GM12878 (cell line): ENCODE data around the gene MAN2B1. TPM values are rescaled to one million over a fixed set of nuclear protein-coding genes. Genes with fewer than 3 reads are reported as not detected.
A peak's percentile ranks its signal among the peaks of the same experiment; 100 is the strongest.

ENCODE experiments used
- ATAC-seq: fragments of 200-7000 bp; cut with Tn5 transposase; 3 replicates; pipeline ENCODE4 v1.9.1; 2020; ENCODE audit warnings: mild to moderate bottlenecking, moderate library complexity
- BruUV-seq: library from RNA; stranded (reverse); fragments of 400-500 nt; replicated peaks from 2 replicates; lab custom pipeline; 2021; lab: Mats Ljungman, UMichigan
- CTCF ChIA-PET: fragments of 300-600 bp; sonication (Branson Sonifier 250); formaldehyde crosslinking; extraction: SDS; loops from one replicate; lab custom pipeline; 2021; ENCODE audit warnings: inconsistent platforms; lab: Yijun Ruan, JAX
- POLR2A ChIA-PET: fragments of 350-600 bp; formaldehyde crosslinking; extraction: SDS; loops from one replicate; lab custom pipeline; 2021; ENCODE audit warnings: inconsistent platforms; lab: Charles Lee
- RAD21 ChIA-PET: fragments of 300-600 bp; sonication (Branson Sonifier 250); formaldehyde crosslinking; loops from one replicate; lab custom pipeline; 2023; ENCODE audit warnings: antibody characterized with exemption; ENCODE audit not compliant: unreplicated experiment; lab: Charles Lee
- SMC1A ChIA-PET: fragments of 300-600 bp; sonication (Branson Sonifier 250); formaldehyde crosslinking; loops from one replicate; lab custom pipeline; 2023; ENCODE audit not compliant: unreplicated experiment, uncharacterized antibody; lab: Charles Lee
- DNase-seq: peaks from one replicate; pipeline ENCODE4 v3.0.0-alpha.2; 2011; ENCODE audit warnings: low read depth, low spot score
- FAIRE-seq: peaks from 3 replicates; lab custom pipeline; 2011; peaks lifted over from hg19 to GRCh38; lab: Jason Lieb, UNC
- H2AFZ ChIP-seq: 2 replicates; pipeline ENCODE4 v1.6.0; 2011; ENCODE audit warnings: low read depth, low read length, control low read depth; ENCODE audit not compliant: control insufficient read depth
- H3K27ac ChIP-seq: 2 replicates; pipeline ENCODE4 v1.5.1; 2011; ENCODE audit warnings: control low read depth; ENCODE audit not compliant: control insufficient read depth, insufficient read depth
- H3K27me3 ChIP-seq, 2 experiments: replicated peaks in 1 of 2; 2 replicates each; pipeline versions ENCODE4 v1.6.0 to v1.6.1; 2011; ENCODE audit warnings: low read length in 1 of 2; ENCODE audit not compliant: control insufficient read depth in 2 of 2, insufficient read depth in 2 of 2
- H3K36me3 ChIP-seq, 2 experiments: 2 replicates each; pipeline ENCODE4 v1.5.1; 2011; ENCODE audit warnings: low read length in 1 of 2; ENCODE audit not compliant: control insufficient read depth in 2 of 2, insufficient read depth in 2 of 2
- H3K4me1 ChIP-seq: 2 replicates; pipeline ENCODE4 v1.6.1; 2011; ENCODE audit warnings: mild to moderate bottlenecking, low read length, moderate library complexity, mixed read lengths; ENCODE audit not compliant: control insufficient read depth, insufficient read depth
- H3K4me2 ChIP-seq: 2 replicates; pipeline ENCODE4 v1.6.0; 2011; ENCODE audit warnings: control low read depth; ENCODE audit not compliant: control insufficient read depth, insufficient read depth
- H3K4me3 ChIP-seq: fragments of 200-600 bp; sonication (generic); 2 replicates; pipeline ENCODE4 v1.5.1; 2016
- H3K79me2 ChIP-seq: 2 replicates; pipeline ENCODE4 v1.6.0; 2011; ENCODE audit warnings: low read length; ENCODE audit not compliant: control insufficient read depth, insufficient read depth
- H3K9ac ChIP-seq: 2 replicates; pipeline ENCODE4 v1.8.0; 2011; ENCODE audit warnings: low read length, control low read depth, mixed read lengths; ENCODE audit not compliant: control insufficient read depth, insufficient read depth
- H3K9me3 ChIP-seq: replicated peaks from 3 replicates; pipeline ENCODE4 v1.5.1; 2011; ENCODE audit warnings: mild to moderate bottlenecking, low read length; ENCODE audit not compliant: control insufficient read depth, insufficient read depth
- H4K20me1 ChIP-seq: 2 replicates; pipeline ENCODE4 v1.6.0; 2011; ENCODE audit not compliant: control insufficient read depth, insufficient read depth
- CBFB ChIP-seq: IDR thresholded peaks from 2 replicates; pipeline ENCODE4 v1.6.1; 2016; ENCODE audit warnings: antibody characterized with exemption, low read depth
- MLLT1 ChIP-seq: fragments of 450-650 bp; IDR thresholded peaks from 2 replicates; pipeline ENCODE4 v1.6.1; 2016; ENCODE audit warnings: mild to moderate bottlenecking
- MTA3 ChIP-seq: IDR thresholded peaks from 2 replicates; pipeline ENCODE4 v1.6.1; 2012; ENCODE audit warnings: low read length, inconsistent platforms, borderline replicate concordance
- PKNOX1 ChIP-seq: fragments of 450-650 bp; IDR thresholded peaks from 2 replicates; pipeline ENCODE4 v1.6.1; 2016; ENCODE audit warnings: mild to moderate bottlenecking
- POLR2AphosphoS2 ChIP-seq: IDR thresholded peaks from 2 replicates; pipeline ENCODE4 v1.6.1; 2011; ENCODE audit warnings: low read depth, mild to moderate bottlenecking, low read length, improper control_type of control experiment, moderate library complexity
- USF1 ChIP-seq: IDR thresholded peaks from 2 replicates; pipeline ENCODE4 v1.6.1; 2011; ENCODE audit warnings: borderline replicate concordance, low read depth, mild to moderate bottlenecking, moderate library complexity, mixed read lengths, low read length; ENCODE audit not compliant: insufficient read depth; ENCODE audit errors: extremely low read length
- WGBS: methylation state at CpG from one replicate; pipeline ENCODE4 v1.1.6; 2016; ENCODE audit warnings: low lambda C conversion rate; ENCODE audit not compliant: insufficient replicate concordance, insufficient coverage; ENCODE audit errors: missing lambda C conversion rate; 5-methylcytosine and 5-hydroxymethylcytosine counted together
- in situ Hi-C: fragments of 300-500 bp; cut with MboI; formaldehyde crosslinking; loops from 9 replicates; pipeline ENCODE4 v1.14.3; 2018; ENCODE audit warnings: mixed read lengths
- intact Hi-C: fragments of 100-400 bp; cut with micrococcal nuclease; formaldehyde crosslinking; loops from one replicate; pipeline ENCODE4 v1.14.2; 2022; ENCODE audit not compliant: unreplicated experiment
- polyA plus RNA-seq, 11 experiments: library from polyadenylated mRNA; depleted of rRNA in 4 of 11; unstranded in 6 of 11; stranded (reverse) in 5 of 11; fragments of >200 nt; fragmentation: Nextera tagmentation in 4 of 11; fragmentation: Illumina TruSeq in 1 of 11; extraction: Ambion mirVana in 4 of 11; extraction: Trizol in 1 of 11; gene quantifications; 1 replicate in 1 of 11; 2 replicates in 10 of 11; pipeline versions ENCODE4 v1.2.1 to v1.2.3, GENCODE V29; 2011 to 2016; ENCODE audit warnings: inconsistent platforms in 2 of 11, missing spikeins in 2 of 11, low read depth in 1 of 11
- total RNA-seq, 4 experiments: library from RNA; depleted of rRNA in 3 of 4; stranded (reverse); fragments of >200 nt in 3 of 4; fragmentation: Illumina TruSeq in 1 of 4; extraction: Trizol in 1 of 4; gene quantifications; 2 replicates each; pipeline versions ENCODE4 v1.2.1 to v1.2.3, GENCODE V29; 2013 to 2021

The MAN2B1 gene
- total and polyA plus RNA-seq, 10 of the 15 experiments (the other 5 are each of a cell fraction or from before 2014, with no cell fraction given) = 7.6 to 224 (median 81.4) TPM

GRCh38 chr19:12603714-12604113 is 62.8 kb downstream of the MAN2B1 start (continued):
- TF ChIP-seq PKNOX1 (peak; percentile 95), CBFB (0 out of 2 replicates have a peak, but pooled peaks have one; percentile 27), MLLT1 (no peak), USF1 (peak; percentile 33)

- Histone ChIP-seq H3K27me3 (no peaks in the 10 kb centered on the region), H2AFZ (no peak overlapping the region), H3K79me2 (no peaks in the 10 kb centered on the region), H3K4me1 (no peaks in the 10 kb centered on the region)
- POLR2A ChIA-PET = no interaction called here
- CTCF ChIA-PET = no interaction called here
- ATAC-seq (no peak), FAIRE-seq (no peak)
- no peak for TF ChIP-seq MLLT1
- no peak for TF ChIP-seq POLR2AphosphoS2
- TF ChIP-seq MTA3 = no peak
- TF ChIP-seq, all 136 proteins: peak for 0
- no peak overlapping the region for H3K4me2 ChIP-seq
- H3K9me3 ChIP-seq = no peaks in the 10 kb centered on the region; the same call in 2 of the 3 replicates
- H3K36me3 ChIP-seq = peaks cover 0 to 1% of the 10 kb centered on the region in 2 experiments; a peak in 2 of 4 replicates
- H3K27ac ChIP-seq = no peak overlapping the region
- ChIA-PET RAD21 (interaction anchor here (0.6 kb wide), 1 partner anchor 1989 kb away, joined by 3 read pairs; no protein-coding TSS in a partner anchor), SMC1A (interaction anchor here (0.6 kb wide), 1 partner anchor 200 kb away, joined by 4 read pairs; no protein-coding TSS in a partner anchor)
- in situ Hi-C loops = no loop called here
- no peak for DNase-seq
- H3K4me3 ChIP-seq = no peak overlapping the region
- 93% methylated on average over 11 of the region's 11 CpGs for WGBS
- intact Hi-C loops = no loop called here
- H4K20me1 ChIP-seq = no peaks in the 10 kb centered on the region
- H3K9ac ChIP-seq = no peak overlapping the region
- no TSS peak for BruUV-seq
Measured at GRCh38 chr19:12597594-12597993, 68.9 kb downstream of the MAN2B1 start.
